ENCODE measurements around the gene TXNL4A. TPM values are rescaled to one million over a fixed set of nuclear protein-coding genes. Genes with fewer than 3 reads are reported as not detected.
A peak's percentile ranks its signal among the peaks of the same experiment; 100 is the strongest.

Gene TXNL4A
- total RNA-seq, 1 donor from 2014 or later, result 92.0 TPM

- Histone ChIP-seq H3K9me3 (replicated peaks) (no peaks in the 10 kb centered on the region), H3K27ac (replicated peaks) (peak overlapping the region; percentile 98), H3K36me3 (peaks cover 6% of the 10 kb centered on the region), H3K4me1 (peaks cover 45% of the 10 kb centered on the region), H3K4me3 (peak overlapping the region; percentile 88), H3K27me3 (ENCODE audit: low read depth) (no peaks in the 10 kb centered on the region)
- intact Hi-C loops (cut with micrococcal nuclease), result no loop called here
- DNase-seq, result peak; percentile 52
- peak; percentile 44 for TF ChIP-seq CTCF (IDR thresholded peaks at IDR 0.05; ENCODE audit: borderline replicate concordance)
These were observed 302 bp downstream of the TXNL4A start for GRCh38 chr18:79988071-79988450.

DNA sequence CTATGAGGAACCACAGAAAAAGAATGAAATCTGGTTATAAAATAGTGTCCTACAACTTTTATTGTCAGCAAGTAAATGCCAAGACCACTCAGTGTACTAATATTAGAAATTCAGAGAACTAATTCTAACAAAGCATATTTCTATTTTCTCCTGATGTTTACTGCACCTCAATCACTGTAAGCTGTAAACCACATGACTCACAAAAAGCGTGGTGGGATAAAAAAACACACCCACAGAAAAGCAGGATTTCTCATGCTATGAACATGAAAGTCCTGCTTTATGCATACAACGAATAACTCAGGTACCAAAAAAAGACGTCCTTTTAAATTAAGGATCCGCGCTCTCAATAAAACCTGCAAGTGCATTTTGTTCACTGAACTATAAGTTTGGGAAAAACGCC, 797 bp downstream of the TXNL4A start:
- H3K4me3 ChIP-seq, result peak overlapping the region; percentile 88
- no peak for TF ChIP-seq CTCF (IDR thresholded peaks at IDR 0.05; ENCODE audit: borderline replicate concordance)
- no peak for DNase-seq
- H3K27ac ChIP-seq (replicated peaks), result peak overlapping the region; percentile 98
- H3K27me3 ChIP-seq (ENCODE audit: low read depth), result no peaks in the 10 kb centered on the region
- peaks cover 6% of the 10 kb centered on the region for H3K36me3 ChIP-seq
- H3K4me1 ChIP-seq, result peaks cover 50% of the 10 kb centered on the region
- intact Hi-C loops (cut with micrococcal nuclease), result no loop called here
- no peaks in the 10 kb centered on the region for H3K9me3 ChIP-seq (replicated peaks)

DNA sequence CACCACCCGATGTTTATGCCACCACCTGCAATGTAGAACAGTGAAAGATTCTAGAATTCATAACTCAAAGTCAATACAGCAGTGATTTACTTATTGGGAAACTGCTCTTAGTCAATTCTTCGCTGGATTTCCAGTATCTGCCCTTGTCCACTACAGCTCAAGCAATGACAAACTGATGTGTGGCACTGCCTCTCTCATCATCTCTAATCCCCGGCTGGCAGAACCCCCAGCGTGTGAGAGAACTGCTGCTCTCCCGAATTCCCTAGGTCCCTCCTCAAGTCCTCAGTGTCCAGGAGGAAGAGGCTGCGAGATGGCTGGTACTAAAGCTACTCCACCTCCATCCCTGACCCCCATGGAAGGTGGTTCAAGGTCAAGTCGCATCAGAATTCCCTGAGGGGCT, 1.6 kb downstream of the TXNL4A start:
- Histone ChIP-seq H3K4me1 (peaks cover 59% of the 10 kb centered on the region), H3K9me3 (replicated peaks) (no peaks in the 10 kb centered on the region), H3K27ac (replicated peaks) (peak overlapping the region; percentile 17), H3K36me3 (peaks cover 6% of the 10 kb centered on the region), H3K4me3 (peak overlapping the region; percentile 88), H3K27me3 (ENCODE audit: low read depth) (no peaks in the 10 kb centered on the region)
- no peak for TF ChIP-seq CTCF (IDR thresholded peaks at IDR 0.05; ENCODE audit: borderline replicate concordance)
- DNase-seq, result no peak
- intact Hi-C loops (cut with micrococcal nuclease), result no loop called here

- no peak for TF ChIP-seq CTCF (IDR thresholded peaks at IDR 0.05; ENCODE audit: borderline replicate concordance)
- Histone ChIP-seq H3K4me1 (peaks cover 64% of the 10 kb centered on the region), H3K9me3 (replicated peaks) (no peaks in the 10 kb centered on the region), H3K27me3 (ENCODE audit: low read depth) (no peaks in the 10 kb centered on the region), H3K27ac (replicated peaks) (no peak overlapping the region), H3K36me3 (peaks cover 6% of the 10 kb centered on the region), H3K4me3 (no peak overlapping the region)
- DNase-seq, result no peak
- intact Hi-C loops (cut with micrococcal nuclease), result no loop called here
These were observed 3.2 kb downstream of the TXNL4A start for GRCh38 chr18:79985172-79985571.

GRCh38 chr18:79983793-79984192, 4.6 kb downstream of the TXNL4A start:
- no peak overlapping the region for H3K4me3 ChIP-seq
- DNase-seq, result no peak
- H3K9me3 ChIP-seq (replicated peaks), result no peaks in the 10 kb centered on the region
- H3K27me3 ChIP-seq (ENCODE audit: low read depth), result no peaks in the 10 kb centered on the region
- peaks cover 6% of the 10 kb centered on the region for H3K36me3 ChIP-seq
- TF ChIP-seq CTCF (IDR thresholded peaks at IDR 0.05; ENCODE audit: borderline replicate concordance), result no peak
- intact Hi-C loops (cut with micrococcal nuclease), result no loop called here
- peaks cover 53% of the 10 kb centered on the region for H3K4me1 ChIP-seq
- no peak overlapping the region for H3K27ac ChIP-seq (replicated peaks)

GRCh38 chr18:79983253-79983652, 5.1 kb downstream of the TXNL4A start:
- Histone ChIP-seq H3K4me3 (no peak overlapping the region), H3K27me3 (ENCODE audit: low read depth) (no peaks in the 10 kb centered on the region), H3K27ac (replicated peaks) (no peak overlapping the region), H3K4me1 (peaks cover 51% of the 10 kb centered on the region), H3K9me3 (replicated peaks) (no peaks in the 10 kb centered on the region), H3K36me3 (peaks cover 6% of the 10 kb centered on the region)
- TF ChIP-seq CTCF (IDR thresholded peaks at IDR 0.05; ENCODE audit: borderline replicate concordance), result no peak
- no peak for DNase-seq
- intact Hi-C loops (cut with micrococcal nuclease), result no loop called here

Data from left ventricle myocardium inferior (tissue), 1 donor.